GM21786 (cell line): Measurements from ENCODE around the gene PAX1.

Source experiments
- ATAC-seq: cut with Tn5 transposase; IDR thresholded peaks from one replicate; pipeline ENCODE4 v1.9.1; 2021; ENCODE audit not compliant: unreplicated experiment

The PAX1 gene

GRCh38 chr20:21705575-21706260 lies at the start of gene PAX1:
TSS of gene PAX1 (plus strand) at chr20:21705664. CDS start at chr20:21705713, 49 bp downstream.
- ATAC-seq, result no peak

DNA sequence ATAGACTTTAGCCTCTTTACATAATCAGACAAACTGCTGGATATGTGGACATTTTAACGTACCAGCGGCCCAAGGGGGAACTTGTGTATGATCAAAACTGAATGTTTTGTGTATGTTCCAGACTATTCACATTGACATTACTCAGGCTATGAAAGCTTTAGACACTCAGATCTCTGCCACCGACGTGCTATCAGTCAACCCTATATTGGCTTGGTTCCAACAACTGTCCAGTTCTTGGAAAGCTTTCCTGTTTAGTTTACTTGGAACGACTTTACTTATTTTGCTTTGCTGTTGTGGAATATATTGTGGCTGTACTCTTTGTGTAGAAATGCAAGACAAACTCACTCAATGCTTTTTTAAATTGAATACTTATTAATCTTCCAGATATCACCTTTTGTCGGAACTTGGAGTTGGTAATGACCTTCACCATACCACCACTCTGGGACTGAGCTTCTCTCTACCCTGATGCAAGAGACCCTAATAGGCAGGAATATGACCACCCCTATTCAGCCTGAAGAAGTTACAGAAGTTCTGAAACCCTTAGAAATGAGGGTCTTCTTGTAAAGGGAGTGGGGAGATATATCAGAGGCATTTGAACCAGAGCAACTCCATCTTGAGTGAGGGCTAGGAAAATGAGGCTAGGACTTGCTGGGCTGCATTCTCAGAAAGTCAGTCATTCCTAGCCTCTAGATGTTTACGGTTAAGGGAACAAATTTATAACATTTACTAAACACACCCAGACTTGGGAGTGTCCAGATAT lies 49.0 kb upstream of the PAX1 start:
- ATAC-seq, result no peak

GRCh38 chr20:21661488-21662055 lies 43.9 kb upstream of the PAX1 start:
- ATAC-seq, result no peak

- ATAC-seq, result no peak
Observed at GRCh38 chr20:21663465-21663864, 42.0 kb upstream of the PAX1 start.

DNA sequence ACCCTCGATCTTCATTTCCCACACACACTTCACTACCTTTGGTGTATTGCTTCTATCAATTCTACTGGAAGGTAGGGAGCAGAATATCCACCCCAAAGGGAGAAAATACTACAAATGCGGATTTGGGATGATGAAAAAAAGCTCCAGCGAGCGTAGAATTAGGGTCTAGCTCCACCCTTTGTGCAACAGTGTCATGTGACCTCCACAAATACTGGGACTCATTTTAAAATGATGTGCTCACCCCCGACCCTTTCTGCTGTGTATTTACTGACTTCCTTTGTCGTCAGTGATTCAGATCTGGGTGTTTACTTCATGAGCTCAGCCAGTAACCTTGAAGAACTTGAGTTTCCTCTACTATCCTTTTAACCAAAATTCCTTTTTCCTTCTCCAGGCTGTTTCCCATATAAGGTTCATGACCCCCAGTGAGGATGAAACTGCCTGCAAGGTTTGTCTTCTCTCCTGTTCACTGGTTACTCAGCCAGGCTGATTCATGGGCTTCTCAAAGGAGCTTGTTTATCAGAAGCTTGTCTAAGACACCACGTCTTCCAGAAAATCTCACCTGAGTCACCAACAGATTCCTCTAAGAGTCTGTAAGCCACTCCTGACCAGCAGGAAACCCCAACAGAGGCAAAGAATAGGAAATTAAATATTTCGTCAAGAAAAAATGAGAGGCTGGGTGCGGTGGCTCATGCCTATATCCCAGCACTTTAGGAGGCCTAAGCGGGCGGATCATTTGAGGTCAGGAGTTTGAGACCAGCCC lies 39.6 kb upstream of the PAX1 start:
- no peak for ATAC-seq

DNA sequence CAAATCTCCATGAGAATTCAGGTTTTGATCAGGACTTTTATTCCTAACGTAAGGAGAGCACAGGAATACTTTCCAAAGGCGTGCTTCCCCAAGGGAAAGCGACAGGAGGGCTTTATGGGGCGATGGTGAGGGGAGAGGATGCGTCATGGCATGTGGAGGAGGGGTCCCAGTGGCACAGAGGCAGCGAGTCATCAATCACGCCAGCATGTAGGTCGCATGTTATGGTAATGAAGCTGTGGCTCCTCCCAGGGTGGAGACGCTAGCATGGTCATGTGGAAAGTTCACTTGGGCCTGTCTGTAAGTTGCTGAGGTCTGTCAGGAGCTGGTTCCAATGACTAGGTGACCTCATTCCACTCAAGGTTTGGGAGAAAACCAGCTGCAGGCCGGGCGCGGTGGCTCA lies 35.3 kb upstream of the PAX1 start:
- no peak for ATAC-seq

- ATAC-seq, result no peak
Observed at GRCh38 chr20:21670981-21671380, 34.5 kb upstream of the PAX1 start.

GRCh38 chr20:21677261-21677660 lies 28.2 kb upstream of the PAX1 start:
- ATAC-seq, result no peak

GRCh38 chr20:21677781-21678180 lies 27.7 kb upstream of the PAX1 start:
- ATAC-seq, result no peak

DNA sequence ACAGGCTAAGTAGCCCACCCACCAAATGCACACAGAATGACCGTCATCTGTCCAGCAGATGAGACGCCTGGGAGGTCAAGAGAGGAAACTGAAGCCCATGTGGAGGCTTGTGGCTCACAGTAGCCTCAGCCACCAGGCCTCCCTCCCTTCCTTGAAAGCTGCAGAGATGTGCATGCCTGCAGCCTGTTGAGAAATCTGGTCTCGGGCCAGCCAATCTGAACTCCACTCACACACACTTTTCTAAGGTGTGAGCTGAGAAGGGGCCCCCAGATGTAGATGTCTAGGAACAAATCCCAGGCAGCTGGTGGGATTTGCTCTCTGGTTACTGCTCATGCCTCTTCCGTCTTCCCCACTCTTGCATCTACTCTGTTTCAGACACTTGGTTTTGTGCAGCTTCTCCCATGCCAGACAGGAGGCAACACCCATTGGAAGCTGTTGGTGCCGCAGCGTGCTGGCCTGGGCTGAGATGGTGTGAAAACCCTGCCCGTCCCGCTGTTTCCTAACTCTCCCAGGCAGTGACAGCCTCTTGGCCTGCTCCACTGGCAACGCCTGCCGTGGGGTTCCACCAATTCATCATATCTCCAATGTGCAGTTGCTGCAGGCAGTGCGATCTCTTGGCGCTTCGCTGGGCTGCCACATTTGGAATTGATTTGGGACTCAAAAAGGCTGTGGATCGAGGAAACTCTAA lies 24.1 kb upstream of the PAX1 start:
- ATAC-seq, result no peak

DNA sequence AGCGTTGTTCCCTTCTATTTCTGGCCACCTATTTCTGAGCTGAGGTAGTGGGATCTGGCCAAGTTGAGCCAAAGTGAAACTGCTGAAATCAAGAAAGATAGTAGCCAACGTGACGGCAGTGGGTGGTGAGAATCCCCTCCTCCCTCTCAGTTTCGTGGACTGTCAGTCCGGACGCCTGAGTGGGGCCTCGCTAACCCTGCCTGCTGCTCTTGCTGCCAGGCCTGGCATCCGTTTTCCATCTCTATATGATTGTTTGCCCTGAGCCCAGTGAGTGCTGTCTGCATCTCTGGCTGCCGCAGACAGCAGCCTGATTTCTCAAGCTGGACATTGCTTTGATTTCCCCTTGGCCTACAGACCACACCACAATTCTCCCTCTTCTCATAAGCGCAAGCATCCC lies 23.5 kb upstream of the PAX1 start:
- no peak for ATAC-seq

DNA sequence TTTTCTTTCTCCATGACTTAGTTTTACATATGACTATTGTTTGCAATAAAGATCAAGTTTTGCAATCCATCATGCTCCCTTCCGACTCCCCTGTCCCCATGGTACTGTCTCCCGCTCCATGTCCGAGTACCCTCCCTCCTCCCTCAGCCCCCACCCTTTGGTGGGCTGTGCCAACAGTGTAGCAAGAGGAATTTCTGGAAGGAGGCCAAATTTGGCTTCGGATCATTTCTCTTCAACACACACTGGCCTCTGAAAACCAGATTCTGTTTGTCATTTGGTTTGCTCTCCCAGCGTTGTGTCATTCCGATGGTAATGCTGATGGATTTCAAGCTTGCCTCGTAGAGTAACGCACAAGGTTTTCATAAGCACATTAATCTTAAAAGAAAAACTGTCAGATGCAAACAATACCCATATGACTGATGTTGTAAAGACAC lies 22.9 kb upstream of the PAX1 start:
- ATAC-seq, result no peak

DNA sequence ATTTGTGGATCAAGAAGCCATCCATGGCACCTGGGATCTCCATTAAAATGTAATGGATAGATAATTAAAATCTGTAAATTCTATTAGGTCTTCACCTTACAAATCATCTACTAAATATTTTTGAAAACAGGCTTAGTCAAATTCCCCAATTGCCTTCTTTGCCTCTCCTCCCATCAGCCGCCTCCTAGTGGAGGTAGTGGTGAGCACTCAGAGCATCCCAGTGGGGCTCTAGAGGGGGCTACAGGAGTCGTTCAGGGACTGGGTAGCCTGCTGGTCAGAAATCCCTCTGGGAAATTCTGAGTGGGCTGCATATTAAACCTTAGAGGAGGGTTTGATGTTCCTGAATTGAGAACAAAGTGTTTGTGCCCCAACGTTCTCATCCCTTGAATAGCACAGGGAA lies 20.8 kb upstream of the PAX1 start:
- ATAC-seq, result no peak

DNA sequence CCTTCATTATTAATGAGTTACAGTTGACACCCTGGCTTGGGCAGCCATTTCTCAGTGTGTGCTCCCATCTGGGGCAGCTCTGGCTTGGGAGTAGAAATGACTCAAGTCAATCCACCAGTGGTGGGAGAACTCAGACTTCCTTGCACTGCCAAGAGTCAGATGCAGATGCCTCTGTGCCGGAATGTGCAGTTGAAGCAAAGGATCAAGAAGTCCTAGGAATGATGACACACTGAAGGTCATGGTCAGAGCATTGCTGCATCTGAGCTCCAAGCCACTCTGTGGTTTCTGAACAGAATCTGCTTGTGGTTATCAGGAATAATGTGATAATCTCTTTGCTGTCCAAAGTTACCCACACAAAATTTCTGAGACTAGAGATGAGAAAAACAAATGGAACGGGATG lies 19.5 kb upstream of the PAX1 start:
- ATAC-seq, result no peak

- no peak for ATAC-seq
Observed at GRCh38 chr20:21693322-21693721, 12.1 kb upstream of the PAX1 start.

DNA sequence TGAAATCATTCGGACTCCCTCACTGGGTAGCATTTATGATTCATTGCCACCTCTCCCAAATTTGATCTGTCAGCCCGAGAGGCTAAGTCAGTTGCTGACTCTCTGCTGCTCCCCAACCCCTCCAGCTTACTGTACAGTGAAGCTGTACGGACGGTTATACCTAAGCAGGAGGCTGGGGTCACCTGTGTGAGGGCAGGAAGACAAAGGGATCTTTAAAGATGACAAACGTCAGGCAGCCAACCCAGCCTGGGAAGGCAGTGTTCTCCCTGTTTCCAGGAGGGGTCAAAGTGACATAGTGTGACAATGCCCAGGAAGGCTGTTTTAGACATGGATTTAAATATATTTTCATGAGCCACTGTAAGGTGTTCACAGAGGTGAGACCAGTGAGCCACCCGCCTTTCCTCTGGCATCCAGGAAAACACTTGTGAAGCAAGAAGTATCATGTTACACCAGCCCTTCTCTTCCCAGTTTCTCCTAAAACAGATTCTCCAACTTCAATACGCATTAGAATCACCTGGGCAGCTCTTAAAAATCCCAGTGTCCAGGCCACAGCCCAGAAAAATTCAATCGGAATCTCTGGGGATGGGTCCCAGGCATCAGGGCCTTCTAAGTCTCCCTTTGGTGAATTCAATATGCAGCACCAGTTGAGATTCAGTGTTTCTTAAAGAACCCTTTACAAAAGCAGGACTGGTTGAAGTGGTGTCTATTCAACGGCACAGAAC lies 6.8 kb upstream of the PAX1 start:
- ATAC-seq, result no peak

GRCh38 chr20:21699216-21699508 lies 6.3 kb upstream of the PAX1 start:
- ATAC-seq, result no peak

- no peak for ATAC-seq
Observed at GRCh38 chr20:21701171-21701876, 4.1 kb upstream of the PAX1 start.

DNA sequence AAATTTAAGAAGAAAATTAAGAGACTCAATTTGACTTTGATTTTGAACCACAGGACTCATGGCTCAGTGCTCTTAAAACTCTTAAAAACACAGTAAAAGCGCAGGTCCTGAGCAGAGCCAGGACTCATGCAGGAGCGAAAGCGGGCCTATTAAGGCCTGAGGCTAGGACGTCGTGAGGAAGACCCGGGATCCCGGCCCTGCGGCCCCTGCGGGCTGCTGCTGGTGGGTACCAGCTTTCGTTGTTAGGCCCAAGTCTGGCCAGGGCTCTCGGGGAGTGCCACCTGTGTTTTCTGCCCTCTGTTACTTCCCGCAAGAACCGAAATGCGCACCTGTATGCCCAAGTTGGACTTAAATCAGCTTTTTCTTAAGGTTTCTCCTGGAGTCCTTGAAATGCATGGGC lies 3.4 kb upstream of the PAX1 start:
- ATAC-seq, result no peak
